ENCODE data around the gene CD46. TPM values are rescaled to one million over a fixed set of nuclear protein-coding genes. Genes with fewer than 3 reads are reported as not detected.
"Not testable (repeated sequence)": the region's sequence is repeated elsewhere in the genome, so short reads cannot be mapped to it uniquely, and the experiment has no call there.

Gene CD46
- total RNA-seq, 1 experiment from 2014 or later = 91.4 TPM

DNA sequence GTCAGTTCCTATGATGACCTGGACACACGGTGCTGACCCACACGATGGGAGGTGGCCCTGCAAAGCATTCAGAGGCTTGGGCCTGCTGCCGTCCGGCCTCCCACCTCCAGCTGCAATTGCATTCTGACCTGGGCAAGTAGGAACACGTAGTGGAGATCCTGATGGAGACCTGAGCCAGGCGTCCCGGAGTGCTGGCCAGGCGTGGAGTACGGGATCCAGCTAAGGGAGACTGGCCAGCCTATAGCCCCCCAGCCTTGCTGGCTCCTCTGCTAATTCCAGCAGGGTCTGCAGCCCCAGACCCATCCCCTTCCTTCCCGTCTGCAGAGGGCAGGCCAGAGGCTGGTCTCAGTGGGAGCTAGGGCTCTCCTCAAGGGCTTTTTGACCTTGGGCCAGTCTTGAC, 11.2 kb downstream of the CD46 start:
- H3K36me3 ChIP-seq (ENCODE audit: insufficient read depth, low read length, poor library complexity, severe bottlenecking) = peaks cover 85% of the 10 kb centered on the region
- ChIA-PET POLR2A (ENCODE audit: low non-redundant PET) (no interaction called here), CTCF (no interaction called here)
- H3K4me3 ChIP-seq (ENCODE audit: low read depth, low read length, poor library complexity, severe bottlenecking) = no peak overlapping the region
- H3K27ac ChIP-seq (ENCODE audit: low read depth, low read length, poor library complexity, severe bottlenecking) = no peak overlapping the region
- no peaks in the 10 kb centered on the region for H3K27me3 ChIP-seq (replicated peaks; ENCODE audit: insufficient read depth, low read depth, low read length, poor library complexity)
- no peaks in the 10 kb centered on the region for H3K4me1 ChIP-seq (ENCODE audit: insufficient read depth, low read length, poor library complexity, severe bottlenecking)
- no TSS peak for BruUV-seq (replicated peaks)
- no peak for TF ChIP-seq EZH2 (IDR thresholded peaks at IDR 0.05; ENCODE audit: borderline replicate concordance, low read depth, low read length, poor library complexity, severe bottlenecking)
- TF ChIP-seq, protein P1, sequence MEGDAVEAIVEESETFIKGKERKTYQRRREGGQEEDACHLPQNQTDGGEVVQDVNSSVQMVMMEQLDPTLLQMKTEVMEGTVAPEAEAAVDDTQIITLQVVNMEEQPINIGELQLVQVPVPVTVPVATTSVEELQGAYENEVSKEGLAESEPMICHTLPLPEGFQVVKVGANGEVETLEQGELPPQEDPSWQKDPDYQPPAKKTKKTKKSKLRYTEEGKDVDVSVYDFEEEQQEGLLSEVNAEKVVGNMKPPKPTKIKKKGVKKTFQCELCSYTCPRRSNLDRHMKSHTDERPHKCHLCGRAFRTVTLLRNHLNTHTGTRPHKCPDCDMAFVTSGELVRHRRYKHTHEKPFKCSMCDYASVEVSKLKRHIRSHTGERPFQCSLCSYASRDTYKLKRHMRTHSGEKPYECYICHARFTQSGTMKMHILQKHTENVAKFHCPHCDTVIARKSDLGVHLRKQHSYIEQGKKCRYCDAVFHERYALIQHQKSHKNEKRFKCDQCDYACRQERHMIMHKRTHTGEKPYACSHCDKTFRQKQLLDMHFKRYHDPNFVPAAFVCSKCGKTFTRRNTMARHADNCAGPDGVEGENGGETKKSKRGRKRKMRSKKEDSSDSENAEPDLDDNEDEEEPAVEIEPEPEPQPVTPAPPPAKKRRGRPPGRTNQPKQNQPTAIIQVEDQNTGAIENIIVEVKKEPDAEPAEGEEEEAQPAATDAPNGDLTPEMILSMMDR (conservative IDR thresholded peaks at IDR 0.05; ENCODE audit: low read depth, low read length) = no peak
- no peak for DNase-seq (ENCODE audit: low spot score)
- intact Hi-C loops (cut with micrococcal nuclease; ENCODE audit: unreplicated experiment) = no loop called here
- peaks cover 12% of the 10 kb centered on the region for H3K9me3 ChIP-seq (ENCODE audit: low read depth, low read length, poor library complexity, severe bottlenecking)

DNA sequence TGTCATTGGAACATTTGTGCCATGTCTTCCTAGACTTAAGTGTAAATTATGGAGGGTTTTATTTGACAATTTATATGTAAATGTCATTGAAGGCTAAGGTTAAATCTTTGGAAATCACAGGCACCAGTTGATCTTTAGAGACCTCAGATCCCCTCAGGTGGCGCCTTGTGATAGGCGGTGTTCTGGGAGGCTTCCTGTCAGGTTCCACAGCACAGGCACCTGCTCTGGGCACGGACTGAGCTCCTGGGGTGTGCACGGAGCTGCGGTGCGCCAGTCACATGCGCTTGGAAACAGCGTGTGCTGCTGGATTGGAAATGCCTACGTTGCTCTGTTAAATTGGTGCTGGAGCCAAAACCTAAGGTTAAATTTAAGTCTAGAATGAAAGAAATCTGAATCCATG, 12.1 kb downstream of the CD46 start:
- TF ChIP-seq EZH2 (IDR thresholded peaks at IDR 0.05; ENCODE audit: borderline replicate concordance, low read depth, low read length, poor library complexity, severe bottlenecking) = no peak
- intact Hi-C loops (cut with micrococcal nuclease; ENCODE audit: unreplicated experiment) = no loop called here
- Histone ChIP-seq H3K4me3 (ENCODE audit: low read depth, low read length, poor library complexity, severe bottlenecking) (no peak overlapping the region), H3K27ac (ENCODE audit: low read depth, low read length, poor library complexity, severe bottlenecking) (no peak overlapping the region), H3K9me3 (ENCODE audit: low read depth, low read length, poor library complexity, severe bottlenecking) (peaks cover 12% of the 10 kb centered on the region), H3K27me3 (replicated peaks; ENCODE audit: insufficient read depth, low read depth, low read length, poor library complexity) (no peaks in the 10 kb centered on the region), H3K36me3 (ENCODE audit: insufficient read depth, low read length, poor library complexity, severe bottlenecking) (peaks cover 82% of the 10 kb centered on the region), H3K4me1 (ENCODE audit: insufficient read depth, low read length, poor library complexity, severe bottlenecking) (no peaks in the 10 kb centered on the region)
- no TSS peak for BruUV-seq (replicated peaks)
- POLR2A ChIA-PET (ENCODE audit: low non-redundant PET) = no interaction called here
- no peak for DNase-seq (ENCODE audit: low spot score)
- CTCF ChIA-PET = no interaction called here

DNA sequence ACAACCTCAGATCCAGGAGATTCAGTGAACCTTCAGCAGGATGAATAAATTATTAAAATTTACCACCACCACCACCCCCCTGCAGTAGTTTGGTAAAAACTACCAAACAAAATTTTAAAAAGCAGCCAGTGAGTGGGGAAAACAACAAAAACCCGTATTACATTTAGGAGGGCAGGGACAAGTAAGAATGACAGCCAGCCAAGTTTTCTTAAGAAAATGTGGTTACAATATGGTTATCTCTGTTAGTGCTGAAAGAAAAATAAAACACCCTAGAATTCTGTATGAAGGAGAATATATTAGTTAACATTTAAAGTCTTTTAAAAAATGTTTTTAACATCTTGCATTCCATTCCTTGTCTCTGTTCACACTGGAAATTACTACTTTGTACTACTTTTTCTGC, 14.7 kb downstream of the CD46 start:
- no peak overlapping the region for H3K4me3 ChIP-seq (ENCODE audit: low read depth, low read length, poor library complexity, severe bottlenecking)
- intact Hi-C loops (cut with micrococcal nuclease; ENCODE audit: unreplicated experiment) = no loop called here
- H3K36me3 ChIP-seq (ENCODE audit: insufficient read depth, low read length, poor library complexity, severe bottlenecking) = peaks cover 72% of the 10 kb centered on the region
- no peaks in the 10 kb centered on the region for H3K4me1 ChIP-seq (ENCODE audit: insufficient read depth, low read length, poor library complexity, severe bottlenecking)
- H3K27me3 ChIP-seq (replicated peaks; ENCODE audit: insufficient read depth, low read depth, low read length, poor library complexity) = no peaks in the 10 kb centered on the region
- CTCF ChIA-PET = no interaction called here
- peaks cover 12% of the 10 kb centered on the region for H3K9me3 ChIP-seq (ENCODE audit: low read depth, low read length, poor library complexity, severe bottlenecking)
- BruUV-seq (replicated peaks) = no TSS peak
- H3K27ac ChIP-seq (ENCODE audit: low read depth, low read length, poor library complexity, severe bottlenecking) = no peak overlapping the region
- TF ChIP-seq EZH2 (IDR thresholded peaks at IDR 0.05; ENCODE audit: borderline replicate concordance, low read depth, low read length, poor library complexity, severe bottlenecking) = no peak
- TF ChIP-seq, protein P1 (conservative IDR thresholded peaks at IDR 0.05; ENCODE audit: low read depth, low read length) = no peak
- no peak for DNase-seq (ENCODE audit: low spot score)
- POLR2A ChIA-PET (ENCODE audit: low non-redundant PET) = no interaction called here

DNA sequence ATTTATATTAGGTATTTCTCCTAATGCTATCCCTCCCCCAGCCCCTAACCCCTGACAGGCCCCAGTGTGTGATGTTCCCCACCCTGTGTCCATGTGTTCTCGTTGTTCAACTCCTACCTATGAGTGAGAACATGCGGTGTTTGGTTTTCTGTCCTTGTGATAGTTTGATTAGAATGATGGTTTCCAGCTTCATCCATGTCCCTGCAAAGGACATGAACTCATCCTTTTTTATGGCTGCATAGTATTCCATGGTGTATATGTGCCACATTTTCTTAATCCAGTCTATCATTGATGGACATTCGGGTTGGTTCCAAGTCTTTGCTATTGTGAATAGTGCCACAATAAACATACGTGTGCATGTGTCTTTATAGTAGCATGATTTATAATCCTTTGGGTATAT, 18.7 kb downstream of the CD46 start:
- H3K36me3 ChIP-seq (ENCODE audit: insufficient read depth, low read length, poor library complexity, severe bottlenecking) = peaks cover 34% of the 10 kb centered on the region
- CTCF ChIA-PET; H3K4me1 ChIP-seq (ENCODE audit: insufficient read depth, low read length, poor library complexity, severe bottlenecking); H3K4me3 ChIP-seq (ENCODE audit: low read depth, low read length, poor library complexity, severe bottlenecking); DNase-seq (ENCODE audit: low spot score); H3K27me3 ChIP-seq (replicated peaks; ENCODE audit: insufficient read depth, low read depth, low read length, poor library complexity); H3K27ac ChIP-seq (ENCODE audit: low read depth, low read length, poor library complexity, severe bottlenecking); POLR2A ChIA-PET (ENCODE audit: low non-redundant PET); H3K9me3 ChIP-seq (ENCODE audit: low read depth, low read length, poor library complexity, severe bottlenecking); BruUV-seq (replicated peaks); intact Hi-C loops (cut with micrococcal nuclease; ENCODE audit: unreplicated experiment): not testable (repeated sequence)

DNA sequence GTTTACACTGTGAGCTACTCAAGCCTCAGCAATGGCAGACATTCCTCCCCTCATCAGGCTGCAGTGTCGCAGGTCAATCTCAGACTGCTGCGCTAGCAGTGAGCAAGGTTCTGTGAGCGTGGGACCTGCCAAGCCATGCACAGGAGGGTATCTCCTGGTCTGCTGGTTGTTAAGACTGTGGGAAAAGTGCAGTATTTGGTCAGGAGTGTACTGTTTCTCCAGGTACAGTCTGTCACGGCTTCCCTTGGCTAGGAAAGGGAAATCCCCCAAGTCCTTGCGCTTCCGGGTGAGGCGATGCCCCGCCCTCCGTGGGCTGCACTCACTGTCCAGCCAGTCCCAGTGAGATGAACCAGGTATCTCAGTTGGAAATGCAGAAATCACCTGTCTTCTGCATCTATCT, 24.2 kb downstream of the CD46 start:
- H3K27ac ChIP-seq (ENCODE audit: low read depth, low read length, poor library complexity, severe bottlenecking); intact Hi-C loops (cut with micrococcal nuclease; ENCODE audit: unreplicated experiment); H3K4me1 ChIP-seq (ENCODE audit: insufficient read depth, low read length, poor library complexity, severe bottlenecking); H3K27me3 ChIP-seq (replicated peaks; ENCODE audit: insufficient read depth, low read depth, low read length, poor library complexity); POLR2A ChIA-PET (ENCODE audit: low non-redundant PET); H3K9me3 ChIP-seq (ENCODE audit: low read depth, low read length, poor library complexity, severe bottlenecking); BruUV-seq (replicated peaks); H3K4me3 ChIP-seq (ENCODE audit: low read depth, low read length, poor library complexity, severe bottlenecking); CTCF ChIA-PET; DNase-seq (ENCODE audit: low spot score): not testable (repeated sequence)
- H3K36me3 ChIP-seq (ENCODE audit: insufficient read depth, low read length, poor library complexity, severe bottlenecking) = peaks cover 16% of the 10 kb centered on the region

DNA sequence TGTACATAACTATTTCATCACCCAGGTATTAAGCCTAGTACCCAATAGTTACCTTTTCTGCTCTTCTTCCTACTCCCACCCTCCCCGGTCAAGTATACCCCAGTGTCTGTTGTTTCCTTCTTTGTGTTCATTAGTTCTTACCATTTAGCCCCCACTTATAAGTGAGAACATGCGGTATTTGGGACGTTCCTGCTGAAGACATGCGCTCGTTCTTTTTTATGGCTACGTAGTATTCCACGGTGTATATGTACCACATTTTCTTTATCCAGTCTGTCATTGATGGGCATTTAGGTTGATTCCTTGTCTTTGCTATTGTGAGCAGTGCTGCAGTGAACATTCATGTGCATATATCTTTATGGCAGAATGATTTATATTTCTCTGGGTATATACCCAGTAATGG, 25.6 kb downstream of the CD46 start:
- CTCF ChIA-PET; H3K4me1 ChIP-seq (ENCODE audit: insufficient read depth, low read length, poor library complexity, severe bottlenecking); POLR2A ChIA-PET (ENCODE audit: low non-redundant PET); H3K27me3 ChIP-seq (replicated peaks; ENCODE audit: insufficient read depth, low read depth, low read length, poor library complexity); BruUV-seq (replicated peaks); H3K4me3 ChIP-seq (ENCODE audit: low read depth, low read length, poor library complexity, severe bottlenecking); intact Hi-C loops (cut with micrococcal nuclease; ENCODE audit: unreplicated experiment); DNase-seq (ENCODE audit: low spot score); H3K9me3 ChIP-seq (ENCODE audit: low read depth, low read length, poor library complexity, severe bottlenecking); H3K27ac ChIP-seq (ENCODE audit: low read depth, low read length, poor library complexity, severe bottlenecking): not testable (repeated sequence)
- H3K36me3 ChIP-seq (ENCODE audit: insufficient read depth, low read length, poor library complexity, severe bottlenecking) = peaks cover 16% of the 10 kb centered on the region
